GM10266 (cell line): ENCODE data around the gene OR8K3.

Source experiments
- DNase-seq: peaks from one replicate; pipeline ENCODE4 v3.0.0; 2012; ENCODE audit errors: extremely low spot score
- CTCF ChIP-seq: IDR thresholded peaks from 2 replicates; pipeline ENCODE4 v1.5.1; 2012; ENCODE audit warnings: mild to moderate bottlenecking, low read depth; ENCODE audit not compliant: control insufficient read depth, insufficient read depth; ENCODE audit errors: missing control alignments

OR8K3 gene

GRCh38 chr11:56333156-56333555 lies 18.2 kb downstream of the OR8K3 start:
- TF ChIP-seq CTCF = no peak

GRCh38 chr11:56340289-56340688 lies 25.3 kb downstream of the OR8K3 start:
- no peak for TF ChIP-seq CTCF
- no peak for DNase-seq

More at GRCh38 chr11:56333156-56333555, 18.2 kb downstream of the OR8K3 start:
- DNase-seq = no peak

GRCh38 chr11:56345739-56346138 lies 30.8 kb downstream of the OR8K3 start, which contains the start of gene OR8K1:
Gene OR8K1 (plus strand): TSS chr11:56346039. CDS start chr11:56346039, 0 bp downstream.
- TF ChIP-seq CTCF = no peak
- DNase-seq = no peak

GRCh38 chr11:56353991-56354390 lies 39.0 kb downstream of the OR8K3 start, which contains the start of gene OR8J1:
Gene OR8J1 (plus strand): TSS chr11:56354291. CDS start chr11:56360247, 5,956 bp downstream.
- TF ChIP-seq CTCF = no peak

More at GRCh38 chr11:56353991-56354390, 39.0 kb downstream of the OR8K3 start, which contains the start of gene OR8J1:
- DNase-seq = no peak
